PC-9 (cell line): ENCODE data around the gene GRAPL. TPM values are rescaled to one million over a fixed set of nuclear protein-coding genes. Genes with fewer than 3 reads are reported as not detected.
"Not testable (repeated sequence)": the region's sequence is repeated elsewhere in the genome, so short reads cannot be mapped to it uniquely, and the experiment has no call there.

Experiments used
- BruUV-seq: library from RNA; stranded (reverse); fragments of 400-500 nt; replicated peaks from 2 replicates; lab custom pipeline; 2021; lab: Mats Ljungman, UMichigan
- CTCF ChIA-PET: fragments of 300-600 bp; sonication (Branson Sonifier 250); formaldehyde crosslinking; loops from one replicate; lab custom pipeline; 2022; ENCODE audit warnings: antibody characterized with exemption; lab: Charles Lee
- POLR2A ChIA-PET: fragments of 300-600 bp; sonication (Branson Sonifier 250); formaldehyde crosslinking; loops from one replicate; lab custom pipeline; 2022; ENCODE audit warnings: antibody characterized with exemption; ENCODE audit not compliant: unreplicated experiment; lab: Charles Lee
- DNase-seq, 2 experiments: peaks; one replicate each; pipeline versions ENCODE4 v3.0.0 to v3.0.0-alpha.2; 2015 to 2022; ENCODE audit warnings: mixed read lengths in 1 of 2
- H2AFZ ChIP-seq: fragments of 200-600 bp; sonication (generic); 2 replicates; pipeline ENCODE4 v1.8.1; 2017; ENCODE audit warnings: antibody characterized with exemption
- H3F3A ChIP-seq: fragments of 200-600 bp; sonication (generic); 2 replicates; pipeline ENCODE4 v1.8.1; 2017; ENCODE audit warnings: antibody characterized with exemption, mild to moderate bottlenecking, low read depth; ENCODE audit not compliant: insufficient read depth
- H3K27ac ChIP-seq: fragments of 200-600 bp; sonication (generic); 2 replicates; pipeline ENCODE4 v1.6.1; 2016; ENCODE audit warnings: mixed run types
- H3K27me3 ChIP-seq: fragments of 200-600 bp; sonication (generic); 2 replicates; pipeline ENCODE4 v1.6.1; 2016; ENCODE audit warnings: low read depth, mixed run types; ENCODE audit not compliant: insufficient read depth
- H3K36me3 ChIP-seq: fragments of 200-600 bp; sonication (generic); 2 replicates; pipeline ENCODE4 v1.6.1; 2016; ENCODE audit warnings: low read depth, mixed run types
- H3K4me1 ChIP-seq: fragments of 200-600 bp; sonication (generic); replicated peaks from 2 replicates; pipeline ENCODE4 v1.6.1; 2016; ENCODE audit warnings: mixed run types; ENCODE audit not compliant: insufficient read depth
- H3K4me2 ChIP-seq: fragments of 200-600 bp; sonication (generic); 2 replicates; pipeline ENCODE4 v1.6.1; 2017; ENCODE audit warnings: mixed run types
- H3K4me3 ChIP-seq: fragments of 200-600 bp; sonication (generic); 2 replicates; pipeline ENCODE4 v1.6.1; 2016; ENCODE audit warnings: mixed run types
- H3K79me2 ChIP-seq: fragments of 200-600 bp; sonication (generic); 2 replicates; pipeline ENCODE4 v1.6.1; 2017; ENCODE audit warnings: low read depth, mixed run types
- H3K9me2 ChIP-seq: fragments of 200-600 bp; sonication (generic); 2 replicates; pipeline ENCODE4 v1.8.1; 2017; ENCODE audit warnings: mild to moderate bottlenecking; ENCODE audit not compliant: insufficient read depth
- H3K9me3 ChIP-seq: fragments of 200-600 bp; sonication (generic); 2 replicates; pipeline ENCODE4 v1.8.1; 2016; ENCODE audit warnings: low read depth; ENCODE audit not compliant: insufficient read depth
- H4K20me1 ChIP-seq: fragments of 200-600 bp; sonication (generic); 2 replicates; pipeline ENCODE4 v1.8.1; 2017; ENCODE audit not compliant: insufficient read depth
- intact Hi-C: fragments of 100-400 bp; cut with micrococcal nuclease; formaldehyde crosslinking; loops from one replicate; pipeline ENCODE4 v1.10.0; 2022; ENCODE audit not compliant: unreplicated experiment
- total RNA-seq: library from RNA; stranded (reverse); gene quantifications from 2 replicates; pipeline ENCODE4 v1.2.3, GENCODE V29; 2021

GRAPL gene
- total RNA-seq, 1 experiment from 2014 or later, result 0.37 TPM

DNA sequence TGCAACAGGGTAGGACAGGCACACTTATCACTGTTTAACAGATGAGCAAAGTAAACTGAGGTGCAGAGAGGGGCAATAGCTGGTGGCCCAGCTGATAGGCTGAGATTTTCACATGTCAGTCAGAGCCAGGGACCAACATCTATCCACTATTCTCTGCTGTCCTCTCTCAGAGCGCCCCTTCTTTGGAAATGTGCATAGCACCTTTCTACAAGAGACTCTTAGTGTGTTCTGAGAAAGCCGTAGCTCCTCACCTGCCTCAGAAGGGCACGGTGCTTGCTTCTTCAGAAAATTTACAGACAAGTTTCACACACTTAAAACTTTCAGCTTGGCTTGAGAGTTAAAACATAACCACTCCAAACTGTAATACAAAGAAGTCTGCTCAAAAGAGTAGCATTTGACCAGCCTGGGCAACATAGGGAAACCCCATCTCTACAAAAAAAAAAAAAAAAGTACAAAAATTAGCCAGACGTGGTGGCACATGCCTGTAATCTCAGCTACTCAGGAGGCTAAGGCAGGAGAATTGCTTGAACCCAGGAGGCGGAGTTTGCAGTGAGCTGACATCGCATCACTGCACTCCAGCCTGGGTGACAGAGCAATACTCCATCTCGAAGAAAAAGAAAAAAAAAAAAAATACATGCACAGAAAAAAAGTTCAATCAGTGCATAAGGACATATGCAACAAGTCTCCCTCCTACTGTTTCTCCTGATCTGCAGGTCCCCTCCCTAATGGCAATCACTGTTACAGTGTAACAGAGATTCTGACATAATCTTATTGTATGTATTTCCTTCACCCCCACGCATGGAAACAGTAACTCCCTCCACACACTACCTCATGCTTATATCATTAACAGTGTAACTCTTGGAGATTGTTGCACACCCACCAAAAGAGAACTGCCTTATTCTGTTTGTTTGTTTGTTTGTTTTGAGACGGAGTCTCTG, 23.6 kb downstream of the GRAPL start:
- H3K4me3 ChIP-seq, intact Hi-C loops, H3K9me3 ChIP-seq, CTCF ChIA-PET, H3K27ac ChIP-seq, H3K36me3 ChIP-seq, BruUV-seq, H4K20me1 ChIP-seq, POLR2A ChIA-PET, H3K9me2 ChIP-seq, H3K79me2 ChIP-seq, H2AFZ ChIP-seq, DNase-seq, H3K4me1 ChIP-seq, H3F3A ChIP-seq, H3K4me2 ChIP-seq, H3K27me3 ChIP-seq: not testable (repeated sequence)

DNA sequence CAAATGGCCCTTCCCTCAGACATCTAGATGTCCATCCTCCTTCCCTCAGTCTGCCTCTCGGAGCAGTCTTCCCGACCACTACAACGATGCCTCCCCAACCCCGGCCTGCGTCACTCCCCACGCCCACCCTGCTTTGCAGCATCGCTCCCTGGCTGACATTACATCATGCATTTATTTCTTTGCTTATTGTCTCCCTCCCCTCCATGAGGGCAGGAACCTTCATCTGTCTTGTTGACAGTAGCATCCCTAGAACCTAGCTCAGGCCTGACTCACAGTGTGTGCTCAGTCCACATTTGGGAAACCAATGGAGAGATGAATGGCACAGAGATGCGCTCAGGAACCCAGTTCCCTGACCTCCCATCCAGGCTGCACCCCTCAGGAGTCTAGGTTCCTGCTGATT, 30.2 kb downstream of the GRAPL start:
- H3K36me3 ChIP-seq, H2AFZ ChIP-seq, H3K4me3 ChIP-seq, BruUV-seq, DNase-seq, H4K20me1 ChIP-seq, H3K27me3 ChIP-seq, H3K9me3 ChIP-seq, H3K4me1 ChIP-seq, H3K27ac ChIP-seq, intact Hi-C loops, H3F3A ChIP-seq, H3K9me2 ChIP-seq, H3K79me2 ChIP-seq, POLR2A ChIA-PET, CTCF ChIA-PET, H3K4me2 ChIP-seq: not testable (repeated sequence)

DNA sequence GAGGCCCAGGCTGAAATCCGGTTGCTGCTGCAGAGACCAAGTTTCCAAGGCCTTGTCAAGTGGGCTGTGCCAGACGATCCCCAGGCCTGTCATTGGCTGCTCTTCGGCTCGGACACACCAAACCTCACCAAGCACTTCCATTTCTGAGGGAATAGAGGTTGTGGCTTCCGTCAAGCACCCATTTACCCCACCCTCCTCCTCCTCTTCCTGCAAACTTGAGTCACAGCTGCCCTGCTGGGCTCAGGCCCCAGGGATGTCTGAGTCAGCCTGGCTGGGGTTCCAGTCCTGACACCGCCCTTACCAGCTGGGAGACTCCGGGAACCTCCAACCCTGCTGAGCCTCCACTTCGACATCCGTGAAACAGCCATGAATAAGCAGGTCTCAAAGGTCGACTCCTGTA, 31.1 kb downstream of the GRAPL start:
- CTCF ChIA-PET, BruUV-seq: not testable (repeated sequence)

GRCh38 chr17:19158938-19159337, 31.5 kb downstream of the GRAPL start:
- BruUV-seq, H3K36me3 ChIP-seq, H3K4me3 ChIP-seq, H3K79me2 ChIP-seq, H3F3A ChIP-seq, intact Hi-C loops, CTCF ChIA-PET, H3K27me3 ChIP-seq, H2AFZ ChIP-seq, POLR2A ChIA-PET, H3K9me3 ChIP-seq, H3K4me2 ChIP-seq, H3K4me1 ChIP-seq, H3K27ac ChIP-seq, H4K20me1 ChIP-seq, DNase-seq, H3K9me2 ChIP-seq: not testable (repeated sequence)

More for the DNA sequence above, 31.1 kb downstream of the GRAPL start:
- H3K36me3 ChIP-seq, DNase-seq, H3K9me3 ChIP-seq, H3K4me1 ChIP-seq, H2AFZ ChIP-seq, H3K4me2 ChIP-seq, H3F3A ChIP-seq, H3K4me3 ChIP-seq, POLR2A ChIA-PET, H4K20me1 ChIP-seq, H3K79me2 ChIP-seq, H3K27me3 ChIP-seq, H3K27ac ChIP-seq, H3K9me2 ChIP-seq, intact Hi-C loops: not testable (repeated sequence)

DNA sequence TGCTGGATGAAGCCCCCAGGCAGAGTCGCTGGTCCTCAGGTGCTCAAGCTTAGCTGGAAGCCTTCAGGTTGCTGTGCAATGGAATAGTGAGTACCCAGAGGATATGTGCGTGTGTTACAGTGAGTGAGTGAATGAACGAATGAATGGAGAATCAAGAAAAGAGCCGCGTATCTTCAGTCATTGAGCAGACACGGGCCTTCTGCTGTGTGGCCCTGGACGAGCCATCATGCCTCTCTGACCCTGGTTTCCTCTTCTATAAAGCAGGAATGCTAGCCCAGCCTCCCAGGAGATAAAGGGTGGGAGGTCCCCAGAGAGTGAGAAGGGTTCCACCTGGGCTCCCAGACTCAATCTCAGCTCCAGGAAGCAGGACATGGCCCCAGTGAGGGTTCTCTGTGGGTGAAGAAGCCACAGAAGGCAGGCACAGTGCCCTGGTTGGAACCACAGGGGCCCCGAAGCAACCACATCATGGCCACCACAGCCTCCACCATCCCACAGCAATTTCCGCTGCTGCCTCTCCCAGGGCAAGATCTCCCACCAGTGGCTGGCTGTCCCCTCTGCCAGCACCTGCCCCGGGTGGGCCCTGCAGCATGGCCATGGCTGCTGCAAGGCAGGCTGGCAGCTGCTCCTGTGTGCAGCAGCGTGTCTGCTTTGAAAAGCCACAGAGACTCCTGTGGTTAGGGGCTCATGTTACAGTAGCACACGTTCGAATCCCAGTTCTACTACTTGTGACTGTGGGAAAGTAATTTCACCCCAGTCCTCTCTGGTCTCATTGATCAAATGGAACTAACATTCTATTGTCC, 34.1 kb downstream of the GRAPL start:
- H2AFZ ChIP-seq, H3K27ac ChIP-seq, CTCF ChIA-PET, BruUV-seq, H3K27me3 ChIP-seq, H3K4me1 ChIP-seq, H3K4me3 ChIP-seq, H3K36me3 ChIP-seq, H3K79me2 ChIP-seq, intact Hi-C loops, H3K9me2 ChIP-seq, H4K20me1 ChIP-seq, POLR2A ChIA-PET, DNase-seq, H3K9me3 ChIP-seq, H3K4me2 ChIP-seq, H3F3A ChIP-seq: not testable (repeated sequence)

GRCh38 chr17:19162384-19163216, 35.2 kb downstream of the GRAPL start:
- H3K9me3 ChIP-seq, H3K36me3 ChIP-seq, H2AFZ ChIP-seq, H3K4me2 ChIP-seq, H3F3A ChIP-seq, H3K4me1 ChIP-seq, H3K27me3 ChIP-seq, intact Hi-C loops, H3K27ac ChIP-seq, DNase-seq, POLR2A ChIA-PET, H4K20me1 ChIP-seq, H3K79me2 ChIP-seq, H3K4me3 ChIP-seq, H3K9me2 ChIP-seq, CTCF ChIA-PET, BruUV-seq: not testable (repeated sequence)
